Measurements from ENCODE around the gene ENPP1. TPM values are rescaled to one million over a fixed set of nuclear protein-coding genes. Genes with fewer than 3 reads are reported as not detected.

ENPP1 gene
- total RNA-seq, 1 donor from 2014 or later = 8.1 TPM

- TF ChIP-seq CTCF (IDR thresholded peaks at IDR 0.05) = no peak
- DNase-seq (ENCODE audit: low spot score) = no peak
- H3K36me3 Mint-ChIP-seq (ENCODE audit: low read depth) = peaks cover 2% of the 10 kb centered on the region
- H3K27me3 Mint-ChIP-seq (ENCODE audit: low read depth) = peaks cover 2% of the 10 kb centered on the region
- H3K4me1 Mint-ChIP-seq (ENCODE audit: low read depth) = peaks cover 17% of the 10 kb centered on the region
- H3K27ac Mint-ChIP-seq (ENCODE audit: unreplicated experiment) = no peak overlapping the region
- H3K4me3 Mint-ChIP-seq (ENCODE audit: unreplicated experiment) = no peak overlapping the region
- H3K9me3 Mint-ChIP-seq (ENCODE audit: low read depth) = peaks cover 2% of the 10 kb centered on the region
Measured at GRCh38 chr6:131768964-131769363, 38.9 kb upstream of the ENPP1 start.

DNA sequence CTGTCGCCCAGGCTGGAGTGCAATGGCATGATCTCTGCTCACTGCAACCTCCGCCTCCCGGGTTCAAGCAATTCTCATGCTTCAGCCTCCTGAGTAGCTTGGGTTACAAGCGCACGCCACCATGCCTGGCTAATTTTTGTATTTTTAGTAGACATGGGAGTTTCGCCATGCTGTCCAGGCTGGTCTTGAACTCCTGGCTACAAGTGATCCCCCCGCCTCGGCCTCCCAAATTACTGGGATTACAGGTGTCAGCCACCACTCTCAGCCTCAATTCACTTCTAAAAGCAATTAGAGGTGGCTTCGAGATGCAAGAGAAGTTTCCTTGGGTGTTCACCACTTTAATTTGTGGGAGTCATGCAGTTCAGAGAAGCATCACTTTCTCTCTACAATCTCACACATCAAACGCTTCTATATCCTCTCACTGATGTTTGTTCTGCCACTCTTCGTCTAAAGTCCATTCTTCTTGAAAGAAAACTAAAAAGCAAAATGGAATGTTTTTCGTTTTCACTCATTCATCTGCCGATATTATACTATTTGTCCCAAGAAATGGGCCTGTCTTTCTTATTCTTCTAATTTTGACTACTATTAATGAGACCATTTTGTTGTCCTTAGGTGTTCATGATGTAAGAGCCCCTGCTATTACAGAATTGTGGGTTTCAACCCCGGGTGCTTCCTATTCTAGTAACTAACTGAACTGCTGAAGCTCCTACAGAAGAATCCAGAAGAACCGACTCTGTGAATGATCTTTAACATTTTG is 38.3 kb upstream of the ENPP1 start:
- H3K9me3 Mint-ChIP-seq (ENCODE audit: low read depth) = peaks cover 2% of the 10 kb centered on the region

DNA sequence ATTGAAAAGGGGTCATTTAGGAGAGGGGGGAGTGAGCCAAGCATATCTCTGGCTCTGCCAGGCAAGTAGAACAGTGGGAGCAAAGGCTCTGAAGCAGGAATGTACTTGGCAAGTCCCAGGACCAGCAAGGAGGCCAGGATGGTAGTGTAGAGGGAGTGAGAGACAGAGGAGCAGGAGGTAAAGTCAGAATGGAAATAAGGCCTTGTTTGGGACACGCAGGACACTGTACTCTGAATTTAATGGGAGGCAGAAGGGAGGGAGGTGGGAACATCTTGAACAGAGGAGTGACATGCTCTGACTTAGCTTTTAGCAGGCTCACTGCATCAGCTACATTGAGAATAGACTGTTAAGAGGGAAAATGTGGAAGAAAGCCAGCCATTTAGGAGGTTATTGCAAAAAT is 37.0 kb upstream of the ENPP1 start:
- no peak for DNase-seq (ENCODE audit: low spot score)
- Mint-ChIP-seq H3K9me3 (ENCODE audit: low read depth) (peaks cover 2% of the 10 kb centered on the region), H3K27ac (ENCODE audit: unreplicated experiment) (no peak overlapping the region), H3K27me3 (ENCODE audit: low read depth) (peaks cover 2% of the 10 kb centered on the region), H3K4me3 (ENCODE audit: unreplicated experiment) (no peak overlapping the region), H3K36me3 (ENCODE audit: low read depth) (peaks cover 2% of the 10 kb centered on the region), H3K4me1 (ENCODE audit: low read depth) (peaks cover 10% of the 10 kb centered on the region)
- no peak for TF ChIP-seq CTCF (IDR thresholded peaks at IDR 0.05)

More for the DNA sequence above, 38.3 kb upstream of the ENPP1 start:
- no peak overlapping the region for H3K27ac Mint-ChIP-seq (ENCODE audit: unreplicated experiment)
- no peak overlapping the region for H3K4me3 Mint-ChIP-seq (ENCODE audit: unreplicated experiment)
- H3K27me3 Mint-ChIP-seq (ENCODE audit: low read depth) = peaks cover 2% of the 10 kb centered on the region
- H3K4me1 Mint-ChIP-seq (ENCODE audit: low read depth) = peaks cover 18% of the 10 kb centered on the region
- no peak for TF ChIP-seq CTCF (IDR thresholded peaks at IDR 0.05)
- peaks cover 2% of the 10 kb centered on the region for H3K36me3 Mint-ChIP-seq (ENCODE audit: low read depth)
- DNase-seq (ENCODE audit: low spot score) = no peak

DNA sequence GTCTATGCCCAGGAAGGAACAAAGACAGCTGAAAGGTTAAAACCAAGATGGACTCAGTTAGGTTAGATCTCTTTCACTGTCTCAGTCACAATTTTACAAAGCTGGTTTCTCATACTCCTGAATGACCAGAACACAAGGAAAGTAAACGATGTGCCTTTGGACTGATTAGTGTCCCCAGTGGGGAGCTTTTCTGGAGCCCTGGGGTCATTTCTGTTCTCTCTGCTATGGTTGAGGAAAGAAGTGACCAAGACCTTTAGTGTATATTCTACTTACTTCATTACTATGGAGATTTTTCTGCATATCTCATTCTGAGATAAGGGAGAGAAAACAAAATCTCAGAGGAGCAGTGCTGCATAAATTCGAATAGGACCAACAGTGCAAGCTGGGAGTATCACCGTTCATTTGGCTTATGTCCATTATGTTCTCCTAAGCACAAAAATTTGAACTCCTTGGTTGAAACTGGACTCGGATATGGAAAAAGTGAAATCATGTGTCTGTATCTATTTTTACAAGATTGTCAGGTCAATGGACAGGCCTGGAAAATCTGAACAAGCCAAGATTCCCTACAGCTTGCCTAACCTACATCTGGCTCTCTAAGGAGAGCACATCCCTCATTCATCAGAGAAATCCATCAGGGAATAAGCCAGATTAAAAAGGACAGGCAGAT is 34.4 kb upstream of the ENPP1 start:
- peak overlapping the region; percentile 12 for H3K27ac Mint-ChIP-seq (ENCODE audit: unreplicated experiment)

More for the DNA sequence above, 34.4 kb upstream of the ENPP1 start:
- peaks cover 2% of the 10 kb centered on the region for H3K27me3 Mint-ChIP-seq (ENCODE audit: low read depth)
- H3K36me3 Mint-ChIP-seq (ENCODE audit: low read depth) = peaks cover 2% of the 10 kb centered on the region
- H3K9me3 Mint-ChIP-seq (ENCODE audit: low read depth) = peaks cover 2% of the 10 kb centered on the region
- DNase-seq (ENCODE audit: low spot score) = no peak
- peaks cover 13% of the 10 kb centered on the region for H3K4me1 Mint-ChIP-seq (ENCODE audit: low read depth)
- no peak for TF ChIP-seq CTCF (IDR thresholded peaks at IDR 0.05)
- no peak overlapping the region for H3K4me3 Mint-ChIP-seq (ENCODE audit: unreplicated experiment)

Data from chondrocyte (in vitro differentiated cells).